Measurements from ENCODE around the gene PLCB1.

PLCB1 gene

DNA sequence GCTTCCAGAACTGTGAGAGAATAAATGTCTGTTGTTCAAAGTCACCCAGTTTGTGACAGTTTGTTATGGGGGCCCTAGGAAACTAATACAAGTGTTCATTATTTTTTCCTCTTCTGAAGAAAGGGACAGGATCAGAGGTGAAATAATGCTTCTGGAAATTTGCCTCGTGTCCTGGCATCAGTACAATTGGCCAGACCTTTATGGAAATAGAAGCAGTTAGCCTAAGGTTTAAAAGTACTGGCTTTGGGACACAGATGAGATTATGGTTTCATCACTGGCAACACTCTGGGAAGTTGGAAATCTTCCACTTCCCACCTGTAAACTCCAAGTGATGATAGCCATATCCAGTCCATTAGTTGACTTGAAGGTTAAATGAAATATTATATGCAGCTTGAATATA, 88.7 kb downstream of the PLCB1 start:
- TF ChIP-seq GATA1 (IDR thresholded peaks at IDR 0.05; ENCODE audit: low read depth, low read length) (no peak), POLR2A (IDR thresholded peaks at IDR 0.05; ENCODE audit: low read length) (no peak)
- DNase-seq: no peak

DNA sequence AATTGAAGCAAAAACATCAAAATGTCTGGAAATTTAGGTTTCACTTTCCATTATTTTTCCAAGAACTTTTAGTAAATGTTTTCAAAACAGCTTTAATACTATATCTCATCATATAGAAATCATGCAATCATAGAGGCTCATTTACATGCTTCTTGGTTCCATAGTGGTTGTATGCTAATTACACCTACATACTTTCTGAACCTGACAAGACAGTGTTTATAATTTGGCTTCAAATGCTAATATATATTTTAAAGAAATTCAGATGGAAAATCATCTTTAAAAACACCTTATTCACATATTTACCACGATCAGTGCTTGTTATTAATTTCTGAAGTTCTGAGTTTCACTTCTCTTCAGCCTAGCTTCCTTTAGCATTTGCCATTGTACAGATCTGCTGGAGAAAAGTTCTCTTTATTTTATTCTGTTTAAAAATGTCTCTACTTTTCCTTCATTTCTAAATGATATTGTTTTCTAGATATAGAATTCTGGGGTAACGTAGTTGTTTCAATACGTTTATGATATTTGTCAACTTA, 89.9 kb downstream of the PLCB1 start:
- TF ChIP-seq POLR2A (IDR thresholded peaks at IDR 0.05; ENCODE audit: low read length) (no peak), GATA1 (IDR thresholded peaks at IDR 0.05; ENCODE audit: low read depth, low read length) (no peak)
- DNase-seq: no peak

DNA sequence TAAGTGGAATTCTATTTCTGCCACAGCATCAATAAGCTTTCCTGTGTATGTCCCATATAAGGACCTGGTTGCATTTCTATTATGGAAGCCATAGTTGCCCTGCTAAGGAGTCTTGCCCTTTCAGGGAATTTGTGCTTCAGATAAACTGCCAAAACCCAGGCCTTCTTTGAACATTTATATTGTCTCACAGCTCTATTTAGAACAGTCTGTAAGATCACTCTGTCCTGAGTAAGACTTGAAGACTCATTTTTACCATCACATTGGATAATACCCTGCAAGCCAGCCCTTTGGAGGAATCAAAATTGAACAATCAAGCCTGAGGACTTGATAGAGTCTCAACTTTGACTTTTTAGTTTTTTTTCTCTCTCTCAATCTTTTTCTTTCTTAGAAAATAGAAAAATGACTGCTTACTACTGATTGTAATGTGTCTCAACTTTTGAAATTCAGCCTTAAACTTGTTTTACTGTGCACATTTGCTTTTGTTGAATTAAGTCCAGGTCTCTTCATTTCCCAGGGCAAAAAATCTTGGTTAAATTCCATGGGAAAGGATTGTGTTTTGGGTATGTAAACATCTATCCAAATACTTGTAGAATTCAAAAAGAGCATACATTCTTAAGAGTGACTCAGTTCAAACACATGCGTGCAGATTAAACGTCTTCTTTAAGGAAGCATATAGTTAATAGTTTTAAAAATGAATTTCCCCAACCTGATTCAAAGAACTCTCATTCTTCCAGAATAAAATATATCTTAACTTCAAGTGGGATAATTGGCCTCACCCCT, 91.2 kb downstream of the PLCB1 start:
- DNase-seq: no peak

GRCh38 chr20:8225658-8226057, 93.6 kb downstream of the PLCB1 start:
- no peak for TF ChIP-seq GATA1 (IDR thresholded peaks at IDR 0.05; ENCODE audit: low read depth, low read length)
- no peak for TF ChIP-seq POLR2A (IDR thresholded peaks at IDR 0.05; ENCODE audit: low read length)
- DNase-seq: no peak

More for the DNA sequence above, 91.2 kb downstream of the PLCB1 start:
- TF ChIP-seq POLR2A (IDR thresholded peaks at IDR 0.05; ENCODE audit: low read length) (no peak), GATA1 (IDR thresholded peaks at IDR 0.05; ENCODE audit: low read depth, low read length) (no peak)

DNA sequence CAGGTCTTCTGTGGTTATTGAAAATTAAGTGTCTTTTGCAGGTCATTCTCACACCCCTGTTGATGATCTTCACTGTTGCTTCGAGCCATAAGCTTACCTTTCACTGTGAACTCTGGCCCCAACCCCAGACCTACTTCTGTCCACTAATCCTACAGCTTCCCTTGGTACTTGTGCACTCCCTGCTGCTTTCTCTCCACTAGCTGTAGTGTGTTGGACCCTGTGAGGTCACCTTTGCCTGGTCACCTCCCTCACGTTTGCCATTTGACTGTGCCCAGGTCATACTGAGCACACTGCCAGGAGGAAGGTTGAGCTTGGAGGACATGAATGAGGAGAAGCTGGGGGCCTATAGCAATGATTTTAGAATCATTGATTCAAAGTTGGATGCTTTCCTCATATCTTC, 94.0 kb downstream of the PLCB1 start:
- TF ChIP-seq GATA1 (IDR thresholded peaks at IDR 0.05; ENCODE audit: low read depth, low read length): no peak
- no peak for TF ChIP-seq POLR2A (IDR thresholded peaks at IDR 0.05; ENCODE audit: low read length)
- no peak for DNase-seq

DNA sequence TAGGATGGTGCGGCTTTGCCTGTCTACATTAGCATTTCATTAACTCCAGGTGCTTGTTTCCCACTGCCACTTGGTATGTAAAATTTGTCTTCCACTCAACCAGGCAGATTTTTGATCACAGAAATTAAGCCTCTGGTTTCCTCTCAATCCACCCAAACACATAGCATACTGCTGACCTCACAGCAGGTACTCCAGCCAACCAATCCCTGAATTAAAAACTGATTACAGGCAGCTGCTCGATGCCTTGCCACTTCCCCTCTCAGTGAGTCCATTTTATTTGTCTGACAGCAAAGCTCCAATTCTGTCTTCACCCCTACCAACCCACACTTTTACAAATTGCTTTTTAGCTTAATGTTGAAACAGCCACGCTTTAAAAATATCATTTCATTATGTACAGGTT, 95.2 kb downstream of the PLCB1 start:
- DNase-seq: no peak
- TF ChIP-seq GATA1 (IDR thresholded peaks at IDR 0.05; ENCODE audit: low read depth, low read length): no peak
- no peak for TF ChIP-seq POLR2A (IDR thresholded peaks at IDR 0.05; ENCODE audit: low read length)

DNA sequence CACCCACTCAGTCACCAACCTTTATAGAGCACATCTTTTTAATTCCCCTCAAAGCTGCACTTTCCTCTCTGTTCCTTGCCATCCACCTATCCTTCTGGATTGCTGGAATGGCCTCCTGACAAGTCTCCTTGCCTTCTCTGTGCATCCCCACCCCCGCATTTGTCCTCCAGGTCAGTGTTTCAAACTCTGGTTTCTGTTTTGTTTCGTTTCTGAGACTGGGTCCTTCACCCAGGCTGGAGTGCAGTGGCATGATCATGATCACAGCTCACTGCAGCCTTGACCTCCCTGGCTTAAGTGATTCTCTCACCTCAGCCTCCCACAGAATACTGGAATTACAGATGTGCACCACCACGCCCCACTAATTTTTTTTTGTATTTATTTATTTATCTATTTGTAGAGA, 96.2 kb downstream of the PLCB1 start:
- TF ChIP-seq POLR2A (IDR thresholded peaks at IDR 0.05; ENCODE audit: low read length) (no peak), GATA1 (IDR thresholded peaks at IDR 0.05; ENCODE audit: low read depth, low read length) (no peak)
- DNase-seq: no peak

DNA sequence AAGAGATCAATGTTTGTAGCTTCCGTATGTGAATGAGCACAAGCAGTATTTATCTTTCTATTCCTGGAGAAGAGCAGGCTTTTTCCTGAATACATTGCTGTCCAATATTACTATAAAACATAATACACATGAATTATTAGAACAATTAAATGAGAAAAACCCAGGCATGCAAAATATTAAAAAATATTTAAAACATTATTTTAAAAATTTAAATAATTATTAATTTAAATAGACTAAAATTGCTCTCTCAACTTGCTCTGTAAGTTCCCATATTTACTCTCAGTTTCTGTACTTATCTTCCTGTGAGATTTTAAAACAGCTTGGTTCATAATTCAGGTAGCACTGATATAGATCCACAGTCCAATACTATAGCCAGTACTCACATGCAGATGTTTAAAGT, 97.0 kb downstream of the PLCB1 start:
- TF ChIP-seq POLR2A (IDR thresholded peaks at IDR 0.05; ENCODE audit: low read length) (no peak), GATA1 (IDR thresholded peaks at IDR 0.05; ENCODE audit: low read depth, low read length) (no peak)

DNA sequence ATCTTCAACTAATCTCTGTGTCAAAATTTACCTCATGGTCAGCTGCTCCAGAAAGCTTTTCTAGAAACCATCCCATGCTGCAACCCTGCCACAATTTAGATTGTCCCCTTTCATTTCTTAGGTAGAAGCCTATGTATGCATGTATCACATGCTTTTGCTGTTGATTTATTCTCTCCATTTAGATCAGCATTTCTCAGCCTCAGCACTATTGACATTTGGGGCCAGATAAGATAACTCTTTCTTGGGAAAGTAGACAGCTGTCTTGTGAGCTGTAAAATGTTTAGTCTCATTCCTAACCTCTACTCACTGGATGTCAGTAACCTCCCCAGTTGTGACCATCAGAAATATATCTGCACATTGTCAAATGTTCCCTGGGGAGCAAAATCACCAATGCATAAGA, 99.0 kb downstream of the PLCB1 start:
- DNase-seq: no peak
- TF ChIP-seq POLR2A (IDR thresholded peaks at IDR 0.05; ENCODE audit: low read length) (no peak), GATA1 (IDR thresholded peaks at IDR 0.05; ENCODE audit: low read depth, low read length) (no peak)

More for the DNA sequence above, 97.0 kb downstream of the PLCB1 start:
- DNase-seq: no peak

GRCh38 chr20:8232332-8232731, 100.3 kb downstream of the PLCB1 start:
- no peak for DNase-seq
- TF ChIP-seq POLR2A (IDR thresholded peaks at IDR 0.05; ENCODE audit: low read length): no peak
- no peak for TF ChIP-seq GATA1 (IDR thresholded peaks at IDR 0.05; ENCODE audit: low read depth, low read length)

- no peak for TF ChIP-seq POLR2A (IDR thresholded peaks at IDR 0.05; ENCODE audit: low read length)
- TF ChIP-seq GATA1 (IDR thresholded peaks at IDR 0.05; ENCODE audit: low read depth, low read length): no peak
- no peak for DNase-seq
These were observed 102.5 kb downstream of the PLCB1 start for GRCh38 chr20:8234580-8234979.

- no peak for DNase-seq
- TF ChIP-seq GATA1 (IDR thresholded peaks at IDR 0.05; ENCODE audit: low read depth, low read length) (no peak), POLR2A (IDR thresholded peaks at IDR 0.05; ENCODE audit: low read length) (no peak)
These were observed 110.0 kb downstream of the PLCB1 start for GRCh38 chr20:8242066-8242465.

DNA sequence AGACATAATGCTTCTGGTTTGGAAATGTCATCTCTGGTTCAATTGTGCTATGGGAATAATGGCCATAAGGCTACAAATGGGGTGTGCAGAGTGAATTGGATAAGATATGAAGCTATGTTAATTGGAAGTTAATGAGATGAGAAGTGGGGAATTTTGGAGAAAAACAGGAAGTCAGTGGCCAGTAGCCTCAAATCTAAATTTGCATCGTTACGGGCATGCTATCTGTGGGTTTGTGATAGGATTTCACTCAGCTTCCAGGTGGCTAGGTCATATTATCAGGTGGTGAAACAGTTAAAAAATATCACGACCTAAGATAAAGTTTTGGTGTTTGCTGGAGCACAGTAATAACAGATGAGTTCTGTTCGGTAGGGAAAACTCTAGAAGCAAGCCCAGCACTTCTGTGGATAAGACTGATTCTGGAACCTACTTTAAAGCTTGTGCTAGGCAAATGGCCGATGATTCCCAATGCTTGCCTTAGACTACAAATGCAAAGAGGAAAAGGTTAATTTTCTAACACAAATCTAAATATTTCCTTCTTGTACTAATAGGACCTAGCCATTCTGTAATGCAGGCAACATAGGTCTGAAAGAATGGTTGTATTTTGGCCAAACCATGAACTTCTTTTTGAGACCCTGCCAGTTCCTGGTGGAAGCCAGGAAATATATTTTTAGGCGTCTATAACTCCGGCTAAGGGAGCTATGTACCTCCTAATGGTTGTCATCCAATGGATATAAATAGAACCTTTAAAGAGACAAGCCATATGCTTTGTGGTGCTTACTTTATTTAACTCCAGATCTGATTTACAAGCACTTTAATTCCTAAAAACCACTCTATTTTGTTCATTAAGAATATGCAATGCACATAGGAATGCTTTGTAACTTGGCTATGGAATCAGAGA, 111.0 kb downstream of the PLCB1 start:
- DNase-seq: no peak

DNA sequence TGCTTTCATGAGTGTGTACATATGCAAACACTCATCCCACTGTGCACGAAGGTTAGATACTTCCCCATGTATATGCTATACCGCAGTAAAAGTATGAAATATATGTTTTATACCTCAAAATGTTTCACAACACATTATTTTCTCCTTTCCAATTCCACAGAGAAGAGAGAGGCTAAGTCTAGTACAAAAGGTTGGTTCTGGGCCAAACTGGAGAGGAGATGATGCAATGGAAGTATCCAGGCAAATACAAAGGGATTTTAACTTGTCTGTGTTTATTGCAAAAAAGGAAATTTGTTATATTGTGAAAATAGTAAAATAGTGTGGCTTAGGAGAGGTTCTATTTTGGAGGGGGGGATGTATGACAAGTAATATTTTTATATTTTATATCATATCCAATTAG, 112.6 kb downstream of the PLCB1 start:
- no peak for DNase-seq
- TF ChIP-seq GATA1 (IDR thresholded peaks at IDR 0.05; ENCODE audit: low read depth, low read length): no peak
- TF ChIP-seq POLR2A (IDR thresholded peaks at IDR 0.05; ENCODE audit: low read length): no peak

More for the DNA sequence above, 111.0 kb downstream of the PLCB1 start:
- TF ChIP-seq POLR2A (IDR thresholded peaks at IDR 0.05; ENCODE audit: low read length): no peak
